HG02678 (cell line): ENCODE results near the gene ANKS3.

Source experiments
- ATAC-seq: cut with Tn5 transposase; IDR thresholded peaks from one replicate; pipeline ENCODE4 v1.9.1; 2021; ENCODE audit warnings: mild to moderate bottlenecking, moderate library complexity; ENCODE audit not compliant: unreplicated experiment

ANKS3 gene

GRCh38 chr16:4674926-4675530 lies 59.0 kb downstream of the ANKS3 start:
- no peak for ATAC-seq

DNA sequence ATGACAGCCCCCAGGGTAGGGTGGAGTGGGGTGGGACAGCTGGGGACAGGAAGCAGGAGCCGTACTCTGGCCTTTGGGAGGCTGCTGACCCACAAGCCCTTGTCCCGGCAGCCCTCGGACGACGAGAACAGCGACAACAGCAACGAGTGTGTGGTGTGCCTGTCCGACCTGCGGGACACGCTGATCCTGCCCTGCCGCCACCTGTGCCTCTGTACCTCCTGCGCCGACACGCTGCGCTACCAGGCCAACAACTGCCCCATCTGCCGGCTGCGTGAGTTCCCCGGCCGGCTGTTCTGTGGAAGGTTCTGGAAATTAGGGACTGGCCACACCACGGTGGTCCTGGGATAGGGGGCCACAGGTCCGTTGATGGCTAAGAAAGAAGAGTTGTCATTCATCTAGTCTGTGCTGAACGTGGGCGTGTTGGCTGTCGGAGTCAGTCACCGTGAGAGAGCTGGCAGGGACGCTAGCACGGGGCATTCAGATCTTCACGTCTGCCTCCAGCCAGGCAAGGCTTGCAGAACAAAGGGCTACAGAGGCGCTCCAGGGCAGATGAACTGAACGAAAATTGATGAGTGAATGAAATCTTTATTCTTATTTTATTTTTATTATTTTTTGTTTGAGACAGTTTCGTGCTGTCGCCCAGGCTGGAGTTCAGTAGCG lies 60.6 kb downstream of the ANKS3 start:
- ATAC-seq = no peak

DNA sequence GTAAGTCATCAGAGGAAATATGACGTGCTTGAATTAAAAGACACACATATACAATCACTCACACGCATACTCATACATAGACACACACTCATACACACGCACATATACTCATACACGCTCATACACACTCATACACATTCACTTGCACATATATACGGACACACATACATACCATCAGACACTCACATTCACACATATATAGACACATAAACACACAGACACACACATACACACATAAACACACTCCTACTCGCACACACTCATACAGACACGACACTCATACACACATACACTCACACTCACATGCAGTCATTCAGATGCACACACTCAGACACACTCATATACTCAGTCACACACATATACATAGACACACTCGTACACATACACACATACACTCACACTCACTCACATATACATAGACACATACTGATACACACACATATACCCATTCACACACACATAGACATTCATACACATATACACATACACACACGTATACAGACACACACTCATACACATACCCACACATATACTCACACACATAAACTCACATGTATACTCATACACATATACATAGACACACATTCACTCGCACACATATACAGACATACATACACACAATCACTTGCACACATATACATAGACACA lies 65.6 kb downstream of the ANKS3 start:
- no peak for ATAC-seq

- ATAC-seq = no peak
Measured at GRCh38 chr16:4667203-4667963, 66.7 kb downstream of the ANKS3 start.

DNA sequence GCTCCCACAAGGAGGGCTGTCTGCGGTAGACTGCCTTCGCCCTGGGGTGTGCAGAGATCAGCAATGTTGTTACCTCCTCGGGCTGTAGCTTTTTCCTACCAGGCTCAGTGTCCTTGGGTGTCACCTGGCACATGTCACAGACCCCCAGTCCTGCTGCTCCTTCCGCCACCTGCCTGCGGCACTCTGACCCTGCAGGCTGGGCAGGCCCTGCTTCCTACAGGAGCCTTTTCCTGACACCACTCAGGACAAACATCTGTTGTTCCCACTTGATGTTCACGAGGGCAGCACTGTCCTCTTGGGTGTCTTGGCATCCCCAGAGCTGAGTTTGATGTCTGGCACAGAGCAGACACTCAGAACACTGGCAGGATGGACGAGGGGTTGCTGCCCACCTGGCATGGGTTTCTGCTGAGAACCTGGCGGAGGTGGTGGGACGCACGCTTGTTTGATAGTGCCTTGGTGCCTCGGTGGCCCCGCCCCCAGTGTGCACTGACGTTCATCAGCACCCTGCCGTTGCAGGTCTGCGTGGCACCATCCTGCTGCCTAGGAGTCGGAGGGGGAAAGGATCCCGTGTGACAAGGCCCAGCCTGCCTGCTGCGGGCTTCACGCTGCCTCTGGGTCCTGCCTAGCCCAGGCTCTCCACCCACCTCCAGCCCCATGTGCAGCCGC lies 67.4 kb downstream of the ANKS3 start:
- ATAC-seq = no peak

DNA sequence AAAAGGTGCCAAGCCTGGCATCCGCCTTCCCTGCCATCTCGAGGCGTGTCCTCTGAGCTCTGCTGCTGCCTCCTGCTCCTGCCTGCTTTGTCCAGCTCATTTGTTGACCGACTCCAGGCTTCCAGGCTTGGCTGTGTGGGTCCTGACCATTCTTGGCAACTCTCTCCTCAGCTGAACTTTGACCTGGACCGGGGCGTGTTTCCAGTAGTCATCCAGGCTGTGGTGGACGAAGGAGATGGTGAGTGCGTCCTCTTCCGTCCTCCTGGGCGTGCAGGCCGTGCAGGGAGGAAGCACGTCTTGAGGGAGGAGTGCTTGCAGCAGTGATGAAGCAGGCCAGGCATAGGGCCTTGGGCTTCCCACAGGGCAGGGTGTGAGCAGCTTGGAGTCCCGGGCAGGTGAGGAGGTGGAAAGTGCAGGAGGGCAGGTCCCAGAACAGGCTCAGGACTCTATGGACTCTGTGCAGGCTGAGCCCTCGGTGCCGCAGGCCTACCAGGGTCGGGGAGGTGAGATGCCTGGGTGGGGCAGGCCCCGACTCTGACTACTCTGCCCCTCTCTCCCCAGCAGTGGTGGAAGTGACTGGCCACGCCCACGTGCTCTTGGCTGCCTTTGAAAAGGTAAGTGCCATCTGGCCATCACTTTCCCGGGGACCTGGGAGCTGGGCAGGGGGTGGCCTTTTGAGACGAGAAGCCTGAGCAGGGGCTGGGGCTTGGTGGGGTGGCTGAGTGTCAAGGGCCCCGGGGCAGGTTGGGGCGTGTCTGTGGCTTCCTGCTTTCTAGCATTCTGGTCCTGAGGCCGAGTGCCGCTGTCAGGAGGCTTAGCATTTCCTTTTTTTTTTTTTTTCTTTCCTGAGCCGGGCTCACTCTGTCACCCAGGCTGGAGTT lies 69.3 kb downstream of the ANKS3 start:
- ATAC-seq = no peak

DNA sequence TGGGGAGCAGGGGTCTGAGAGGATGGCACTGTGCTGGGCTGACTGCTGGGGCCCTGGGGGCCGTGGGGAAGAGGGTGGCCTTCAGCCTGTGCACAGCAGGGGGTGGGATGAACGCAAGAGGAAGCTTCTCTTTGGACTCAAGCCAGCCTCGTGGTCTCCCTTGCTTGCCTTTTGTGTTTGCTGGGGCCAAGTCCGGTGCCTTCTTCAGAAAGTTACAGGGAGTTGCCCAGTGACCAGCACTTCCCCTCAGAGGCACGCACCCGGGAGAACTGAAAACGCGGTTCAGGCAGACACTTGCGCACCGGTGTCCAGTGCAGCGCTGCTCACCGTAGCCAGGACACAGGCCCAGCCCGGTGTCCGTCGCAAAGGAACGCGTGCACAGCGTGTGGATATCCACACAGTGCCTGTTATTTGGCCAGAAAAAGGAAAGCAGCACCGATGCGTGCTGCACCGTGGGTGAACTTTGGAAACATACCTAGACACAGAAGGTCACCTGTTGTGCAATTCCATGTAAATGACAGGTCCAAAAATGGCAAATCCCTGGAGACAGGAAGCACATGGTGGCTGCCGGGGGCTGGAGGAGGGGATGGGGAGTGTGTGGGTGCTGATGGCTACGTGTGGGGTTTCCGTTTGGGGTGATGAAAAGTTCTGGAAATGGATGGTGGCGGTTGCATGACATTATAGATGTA lies 70.2 kb downstream of the ANKS3 start:
- no peak for ATAC-seq

- ATAC-seq = no peak
Measured at GRCh38 chr16:4663465-4663776, 70.7 kb downstream of the ANKS3 start.

DNA sequence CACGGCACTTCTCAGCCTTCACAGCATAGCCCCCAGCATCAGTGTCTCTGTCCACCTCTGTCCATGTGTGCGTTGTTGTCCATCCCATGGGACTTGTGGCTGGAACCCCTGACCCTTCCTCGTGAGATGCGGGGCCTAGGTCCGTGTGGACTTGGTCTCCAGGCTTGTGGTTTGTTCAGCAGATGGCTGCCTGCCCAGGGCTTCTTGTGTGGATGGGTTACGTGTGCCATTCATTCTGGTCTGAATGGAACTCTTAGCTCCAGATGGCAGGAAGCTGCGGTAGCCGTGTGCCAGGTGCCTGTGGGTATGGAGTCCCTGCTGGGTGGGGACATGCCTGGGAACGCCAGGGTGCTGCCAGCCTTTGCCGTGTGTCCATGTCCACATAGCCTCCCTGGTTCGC lies 72.4 kb downstream of the ANKS3 start:
- no peak for ATAC-seq

DNA sequence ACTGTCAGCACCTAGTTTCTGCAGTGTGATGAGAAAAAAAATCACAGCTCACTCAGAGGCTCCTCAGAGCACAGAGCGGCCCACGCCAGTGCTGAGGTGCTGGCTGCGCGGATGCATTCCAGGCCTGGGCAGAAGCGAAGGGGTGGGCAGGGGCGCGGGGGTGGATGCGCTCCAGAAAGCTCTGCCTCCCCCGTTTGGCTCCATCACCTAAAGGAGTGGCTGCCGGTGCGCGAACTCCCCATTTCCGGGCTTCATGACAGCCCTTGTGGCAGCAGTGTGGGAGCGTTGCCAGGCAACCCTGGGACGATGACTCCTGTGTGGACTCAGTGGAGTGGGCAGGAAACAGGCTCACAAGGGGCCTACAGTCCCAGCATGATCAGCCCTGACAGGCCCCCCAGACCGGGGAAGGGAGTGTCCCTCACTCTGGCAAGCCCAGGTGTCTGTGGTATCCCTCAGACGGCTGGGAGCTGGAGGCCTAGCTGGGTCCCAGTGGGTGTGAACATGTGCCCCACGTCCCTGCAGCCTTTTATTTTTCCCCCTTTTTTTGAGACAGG lies 73.5 kb downstream of the ANKS3 start:
- ATAC-seq = peak; percentile 54

DNA sequence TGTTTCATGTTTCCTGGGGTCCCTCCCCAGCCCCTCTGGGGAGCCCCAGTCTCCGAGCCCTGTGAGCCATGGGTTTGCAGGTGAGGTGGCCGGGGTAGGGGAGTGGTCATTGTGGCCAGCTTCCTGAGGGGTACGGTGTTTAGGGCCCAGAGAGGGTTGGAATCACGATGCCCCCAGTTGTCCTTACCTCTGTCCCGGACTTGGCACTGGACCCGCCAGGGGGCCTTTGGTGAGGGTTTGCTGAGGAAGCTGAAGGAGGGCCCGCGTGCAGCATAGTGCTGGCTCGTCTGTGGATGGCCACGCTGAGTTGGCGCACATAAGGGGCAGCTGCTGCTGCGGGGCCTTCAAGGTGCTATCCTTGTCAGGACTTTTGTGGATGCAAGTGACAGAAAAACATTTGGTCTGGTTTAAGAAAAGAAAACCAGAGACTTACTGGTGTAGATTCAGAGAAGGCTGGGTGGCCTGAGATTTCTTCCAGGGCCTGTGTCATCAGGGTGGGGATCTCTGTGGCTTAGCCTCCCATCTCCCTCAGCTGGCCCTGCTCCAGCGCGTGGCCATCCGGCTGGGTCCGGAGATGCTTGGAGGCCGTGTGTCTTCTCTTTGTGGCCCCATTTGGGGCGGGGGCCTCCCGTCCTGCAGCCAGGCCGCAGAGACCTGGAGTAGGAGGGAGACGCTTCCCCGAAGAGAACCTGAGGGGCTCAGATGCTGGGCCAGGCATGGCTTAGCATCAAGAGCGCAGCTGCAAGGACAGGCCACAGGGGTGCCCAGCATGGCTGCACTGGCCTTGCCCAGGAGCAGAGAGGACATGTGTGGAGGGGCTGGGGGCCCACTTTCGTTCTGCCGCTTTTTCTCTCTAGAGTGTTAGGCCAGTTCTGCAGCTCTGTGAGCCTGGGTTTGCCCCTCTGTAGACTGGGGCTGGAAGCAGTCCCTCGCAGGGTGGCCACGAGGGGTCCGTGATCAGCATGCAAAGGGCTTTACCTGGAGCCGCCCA lies 74.4 kb downstream of the ANKS3 start:
- ATAC-seq = no peak

GRCh38 chr16:4656695-4657686 lies 77.1 kb downstream of the ANKS3 start:
- no peak for ATAC-seq

DNA sequence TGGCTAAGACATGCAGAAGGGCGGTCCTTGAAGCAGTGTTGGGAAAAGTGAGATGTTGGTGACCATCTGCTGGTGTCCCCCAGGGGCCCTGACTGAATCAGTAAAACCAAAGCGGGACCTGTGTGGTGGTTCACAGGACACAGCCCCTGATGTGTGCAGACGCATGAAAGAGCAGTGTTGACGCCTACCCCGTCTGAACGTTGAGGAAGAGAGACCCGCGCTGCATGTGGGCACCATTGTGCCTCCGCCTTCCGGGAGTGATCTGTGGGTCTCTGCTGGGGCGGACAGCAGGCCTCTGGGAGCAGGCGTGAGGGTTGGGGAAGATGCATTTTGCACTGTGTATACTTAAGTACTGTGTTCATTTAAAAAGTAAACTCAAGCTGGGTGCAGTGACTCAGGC lies 77.8 kb downstream of the ANKS3 start:
- ATAC-seq = no peak

DNA sequence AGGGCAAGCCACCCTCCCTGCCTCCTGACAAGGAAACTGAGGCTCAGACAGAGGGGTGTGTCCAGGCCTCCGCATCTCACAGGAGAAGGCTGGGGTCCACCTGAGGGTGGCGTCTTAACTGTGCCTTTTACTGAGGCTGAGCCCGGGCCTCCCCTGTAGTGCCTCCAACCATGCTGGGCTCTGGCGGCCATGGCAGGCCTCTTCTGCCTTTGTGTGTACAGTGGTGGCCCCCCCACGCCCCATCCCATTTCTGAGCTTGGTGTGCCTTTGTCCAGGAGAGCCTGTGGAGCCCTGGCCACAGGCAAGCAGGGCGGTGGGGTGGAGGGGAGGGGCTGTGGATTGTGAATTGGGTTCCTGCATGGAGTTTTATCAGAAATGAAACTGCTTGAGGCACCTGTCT lies 78.3 kb downstream of the ANKS3 start:
- ATAC-seq = no peak

DNA sequence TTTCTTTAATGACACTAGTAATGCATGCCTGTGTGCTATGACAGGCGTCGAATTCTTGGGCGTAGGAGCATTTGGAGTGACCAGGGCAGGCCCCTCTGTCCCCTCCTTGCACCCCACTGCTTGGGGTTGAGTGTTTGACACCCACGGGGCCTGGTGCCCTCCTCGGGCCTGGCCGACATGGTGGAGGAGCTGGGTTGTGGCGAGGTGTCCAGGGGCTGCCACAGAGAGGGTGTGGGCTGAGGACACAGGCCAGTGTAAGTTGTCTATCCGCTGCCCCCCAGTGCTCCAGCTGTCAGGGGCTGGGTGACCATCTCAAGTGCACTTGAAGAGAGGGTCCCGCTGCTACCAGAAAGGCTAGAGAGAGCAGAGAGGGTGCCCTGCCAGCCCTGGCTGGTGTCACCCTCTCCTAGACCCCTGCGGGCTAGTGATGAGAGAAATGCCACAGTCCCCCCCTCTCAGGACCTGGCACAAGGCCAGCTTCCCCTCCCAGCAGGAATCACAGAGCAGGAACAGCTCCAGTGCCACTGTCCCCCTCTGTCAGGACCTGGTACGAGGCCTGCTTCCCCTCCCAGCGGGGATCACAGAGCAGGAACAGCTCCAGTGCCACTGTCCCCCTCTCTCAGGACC lies 79.0 kb downstream of the ANKS3 start:
- ATAC-seq = no peak
